GM12864 (cell line): ENCODE data around the gene EVA1A.

Experiments
- DNase-seq: peaks from one replicate; pipeline ENCODE4 v3.0.0-alpha.2; 2011; ENCODE audit warnings: low read depth
- H3K4me3 ChIP-seq: 2 replicates; pipeline ENCODE4 v1.5.1; 2011; ENCODE audit warnings: mild to moderate bottlenecking, low read depth, low read length, control low read depth
- TF ChIP-seq, protein P1 (sequence below): IDR thresholded peaks from 2 replicates; pipeline ENCODE4 v1.5.1; 2011; ENCODE audit warnings: low read depth, mild to moderate bottlenecking, moderate library complexity, low read length, control low read depth, inconsistent platforms; ENCODE audit errors: missing control alignments

Gene EVA1A

DNA sequence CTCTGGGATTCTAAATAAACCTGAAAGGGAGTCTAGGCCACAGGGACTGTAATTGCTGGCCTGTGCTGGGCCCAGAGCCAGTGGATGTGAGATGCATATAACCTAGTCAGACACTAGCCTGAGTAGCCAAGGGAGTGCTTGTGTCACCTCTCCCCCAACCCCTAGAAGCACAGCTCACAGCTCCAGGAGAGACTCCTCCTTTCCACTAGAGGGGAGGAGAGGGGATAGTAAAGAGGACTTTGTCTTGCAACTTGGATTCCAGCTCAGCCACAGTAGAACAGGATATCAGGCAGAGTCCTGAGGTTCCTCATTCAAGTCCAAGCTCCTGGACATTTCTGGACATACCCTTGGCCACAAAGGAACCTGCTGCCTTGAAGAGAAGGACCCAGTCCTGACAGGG, 18.4 kb upstream of the EVA1A start:
- TF ChIP-seq, protein P1, sequence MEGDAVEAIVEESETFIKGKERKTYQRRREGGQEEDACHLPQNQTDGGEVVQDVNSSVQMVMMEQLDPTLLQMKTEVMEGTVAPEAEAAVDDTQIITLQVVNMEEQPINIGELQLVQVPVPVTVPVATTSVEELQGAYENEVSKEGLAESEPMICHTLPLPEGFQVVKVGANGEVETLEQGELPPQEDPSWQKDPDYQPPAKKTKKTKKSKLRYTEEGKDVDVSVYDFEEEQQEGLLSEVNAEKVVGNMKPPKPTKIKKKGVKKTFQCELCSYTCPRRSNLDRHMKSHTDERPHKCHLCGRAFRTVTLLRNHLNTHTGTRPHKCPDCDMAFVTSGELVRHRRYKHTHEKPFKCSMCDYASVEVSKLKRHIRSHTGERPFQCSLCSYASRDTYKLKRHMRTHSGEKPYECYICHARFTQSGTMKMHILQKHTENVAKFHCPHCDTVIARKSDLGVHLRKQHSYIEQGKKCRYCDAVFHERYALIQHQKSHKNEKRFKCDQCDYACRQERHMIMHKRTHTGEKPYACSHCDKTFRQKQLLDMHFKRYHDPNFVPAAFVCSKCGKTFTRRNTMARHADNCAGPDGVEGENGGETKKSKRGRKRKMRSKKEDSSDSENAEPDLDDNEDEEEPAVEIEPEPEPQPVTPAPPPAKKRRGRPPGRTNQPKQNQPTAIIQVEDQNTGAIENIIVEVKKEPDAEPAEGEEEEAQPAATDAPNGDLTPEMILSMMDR, result no peak
- no peak for DNase-seq
- no peak overlapping the region for H3K4me3 ChIP-seq

DNA sequence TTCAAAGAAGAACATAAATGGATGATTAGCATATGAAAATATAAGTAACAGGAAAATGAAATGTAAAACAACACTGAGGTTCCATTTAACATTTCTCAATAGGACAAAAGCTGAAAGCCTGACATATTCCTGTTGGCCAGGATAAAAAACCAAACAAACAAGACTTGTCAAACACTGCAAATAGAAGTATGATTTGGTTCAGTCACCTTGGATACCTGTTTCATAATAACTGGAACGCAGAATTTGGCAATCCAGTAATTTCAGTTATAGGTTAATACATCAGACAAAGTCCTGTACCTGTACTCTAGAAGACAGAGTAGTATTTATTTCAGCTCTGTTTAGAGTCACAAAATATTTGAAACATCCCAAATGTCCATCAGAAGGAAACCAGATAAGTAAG, 16.5 kb upstream of the EVA1A start:
- TF ChIP-seq, protein P1, result no peak
- no peak for DNase-seq
- H3K4me3 ChIP-seq, result no peak overlapping the region

DNA sequence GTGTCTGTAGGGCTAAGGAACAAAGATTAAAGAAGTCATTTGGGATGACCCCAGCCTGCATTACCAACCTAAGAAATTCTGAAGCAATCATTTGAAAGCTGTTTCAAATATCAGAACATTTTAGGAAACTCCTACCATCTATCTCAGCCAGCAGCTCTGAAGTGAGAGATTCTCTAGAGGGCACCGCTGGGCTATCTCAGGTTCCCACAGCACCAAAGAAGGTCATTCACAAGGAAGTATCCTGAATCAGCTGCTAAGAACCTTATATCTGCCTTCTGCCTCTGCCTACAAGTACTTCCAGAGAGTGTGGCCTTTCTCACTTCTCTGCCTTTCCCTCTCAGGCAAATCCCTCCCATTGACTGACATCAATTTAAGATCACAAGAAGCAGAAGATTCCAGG, 13.4 kb upstream of the EVA1A start:
- DNase-seq, result no peak
- TF ChIP-seq, protein P1, result no peak
- H3K4me3 ChIP-seq, result no peak overlapping the region

DNA sequence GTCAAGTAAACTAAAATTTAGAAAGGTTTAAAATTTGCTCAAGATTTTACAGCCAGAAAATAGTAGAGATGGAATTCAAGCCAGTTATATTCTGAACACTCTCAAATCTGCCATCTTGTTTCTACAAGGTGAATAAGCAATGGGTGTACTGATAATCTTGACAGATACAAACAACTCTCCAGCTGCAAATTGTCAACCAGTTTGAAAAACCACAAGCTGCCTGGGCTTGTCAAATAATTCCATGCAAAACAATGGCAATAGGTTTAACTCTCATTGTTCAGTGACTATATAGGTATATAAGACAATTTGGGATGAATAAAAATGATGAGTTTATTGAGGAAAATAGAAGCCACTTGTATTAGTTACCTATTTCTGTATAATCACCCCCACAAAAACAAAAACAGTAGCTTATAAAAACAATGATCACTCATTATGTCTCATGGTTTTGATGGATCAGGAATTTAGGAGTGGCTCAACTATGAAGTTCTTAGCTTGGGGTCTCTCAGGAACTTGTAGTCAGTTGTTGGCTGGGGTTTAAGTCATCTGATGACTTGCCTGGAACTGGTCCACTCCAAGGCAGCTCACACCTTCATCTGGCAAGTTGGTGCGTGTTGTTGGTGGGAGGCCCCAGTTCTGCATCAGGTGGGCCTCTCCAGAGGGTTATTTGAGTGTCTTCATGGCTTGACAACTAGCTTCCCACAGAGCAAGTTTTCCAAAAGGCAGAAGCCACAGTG, 12.6 kb upstream of the EVA1A start:
- TF ChIP-seq, protein P1, result no peak
- no peak overlapping the region for H3K4me3 ChIP-seq
- no peak for DNase-seq

DNA sequence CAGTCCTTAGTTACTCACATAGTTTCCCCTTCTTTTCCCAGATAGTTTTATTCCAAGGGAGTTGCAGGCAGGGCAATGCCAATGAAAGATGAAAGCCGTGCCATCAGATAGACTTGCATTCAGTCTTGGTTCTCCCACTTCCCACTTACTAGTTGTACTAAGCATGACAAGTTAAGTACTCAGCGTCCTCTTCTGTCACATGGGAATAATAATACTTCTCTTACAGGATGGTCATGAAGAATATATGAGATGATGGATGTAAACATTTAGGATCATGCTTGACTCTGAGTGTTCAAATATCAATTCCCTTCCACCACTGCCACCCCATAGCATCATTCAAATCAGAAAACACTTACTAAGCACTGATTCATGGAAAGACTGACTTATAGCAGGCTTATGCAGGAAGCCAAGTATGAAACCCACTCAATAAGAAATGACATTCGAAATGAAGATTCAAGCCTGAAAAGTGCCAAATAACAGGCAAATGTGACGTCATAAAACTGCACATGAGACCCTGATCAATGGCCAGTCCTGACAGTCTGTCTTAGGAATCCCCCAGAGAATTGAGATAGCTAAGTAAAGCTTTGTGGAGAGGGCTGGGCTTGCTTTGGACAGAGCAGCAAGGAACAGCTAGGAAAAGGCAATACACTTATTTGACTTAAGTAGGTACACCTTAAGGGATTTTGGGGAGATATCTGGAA, 11.1 kb upstream of the EVA1A start:
- no peak overlapping the region for H3K4me3 ChIP-seq
- TF ChIP-seq, protein P1, result no peak
- no peak for DNase-seq

DNA sequence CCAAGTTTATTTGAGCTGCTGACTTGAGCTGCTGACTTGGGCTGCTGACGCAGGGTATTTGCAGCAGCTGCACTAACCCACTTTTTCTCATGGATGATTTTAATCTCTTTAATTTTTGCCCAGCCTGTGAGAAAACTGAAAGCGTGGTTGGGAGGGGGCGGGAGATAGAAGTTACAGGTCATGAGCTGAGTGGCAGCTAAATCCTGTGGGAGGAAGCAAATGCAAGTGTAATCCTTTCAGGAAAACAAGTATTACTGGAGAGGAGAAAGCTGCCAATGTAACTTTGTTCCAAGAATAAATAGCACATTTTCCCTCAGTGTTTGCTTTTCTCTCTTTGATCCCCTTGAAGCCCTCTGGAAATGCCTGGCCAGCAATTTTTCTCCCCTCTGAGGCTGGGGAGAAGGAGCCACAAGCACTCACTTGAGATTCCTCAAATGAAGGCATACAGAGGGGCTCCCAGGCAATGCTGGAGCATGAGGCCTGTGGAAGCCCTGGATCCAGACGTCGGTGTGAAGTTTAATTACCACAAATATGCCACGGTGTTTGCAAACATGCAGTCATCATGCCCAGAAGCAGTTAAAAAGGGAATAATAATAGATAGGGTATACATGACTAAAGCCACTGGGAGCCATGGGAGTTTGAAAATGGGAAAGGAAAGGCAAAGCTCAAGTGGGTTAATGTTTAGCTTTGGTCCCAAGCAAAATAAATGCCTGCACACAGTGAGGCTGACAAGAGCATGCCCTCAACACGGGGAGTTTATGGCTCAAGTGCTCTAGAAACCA, 10.4 kb upstream of the EVA1A start:
- no peak overlapping the region for H3K4me3 ChIP-seq
- DNase-seq, result no peak
- TF ChIP-seq, protein P1, result no peak
